Effector memory CD4-positive, alpha-beta T cell (primary cell): ENCODE results near the gene PSMG2.

ENCODE experiments used
- DNase-seq, 3 donors: peaks; one replicate each; pipeline ENCODE4 v3.0.0-alpha.2; 2020
- H3K27ac ChIP-seq: 2 replicates; pipeline ENCODE4 v1.7.0; 2013; ENCODE audit warnings: mild to moderate bottlenecking, low read length, moderate library complexity; ENCODE audit not compliant: insufficient read depth, poor library complexity, severe bottlenecking
- H3K27me3 ChIP-seq: replicated peaks from 2 replicates; pipeline ENCODE4 v1.7.0; 2013; ENCODE audit warnings: mild to moderate bottlenecking, low read length; ENCODE audit not compliant: insufficient read depth, control insufficient read depth, poor library complexity, severe bottlenecking
- H3K36me3 ChIP-seq: 2 replicates; pipeline ENCODE4 v1.7.0; 2013; ENCODE audit warnings: mild to moderate bottlenecking, low read length, moderate library complexity; ENCODE audit not compliant: control insufficient read depth, insufficient read depth
- H3K4me1 ChIP-seq: 2 replicates; pipeline ENCODE4 v1.7.0; 2013; ENCODE audit warnings: low read length, mild to moderate bottlenecking; ENCODE audit not compliant: control insufficient read depth, insufficient read depth, poor library complexity, severe bottlenecking
- H3K4me3 ChIP-seq: 2 replicates; pipeline ENCODE4 v1.7.0; 2013; ENCODE audit warnings: low read length, low read depth, mild to moderate bottlenecking; ENCODE audit not compliant: insufficient read depth, poor library complexity, severe bottlenecking
- H3K9me3 ChIP-seq: 2 replicates; pipeline ENCODE4 v1.7.0; 2013; ENCODE audit warnings: mild to moderate bottlenecking, low read length, moderate library complexity; ENCODE audit not compliant: control insufficient read depth
- total RNA-seq, 3 donors: gene quantifications; one replicate each; lab custom pipeline; 2026; lab: John Stamatoyannopoulos, UW

The PSMG2 gene
- 39.9 to 60.3 (median 54.4) reads per million in 3 donors for total RNA-seq

GRCh38 chr18:12702221-12703095 lies at the start of gene PSMG2, which contains the start of gene CEP76:
Gene PSMG2 (plus strand): TSS chr18:12703042. CDS start chr18:12703108, 66 bp downstream.
Gene CEP76 (minus strand): TSS chr18:12702723. CDS start chr18:12702548, 175 bp downstream.
- H3K4me1 ChIP-seq = peaks cover 25% of the 10 kb centered on the region
- H3K27ac ChIP-seq = peak within 1 kb of the TSS; percentile 96
- H3K27me3 ChIP-seq = no peaks in the 10 kb centered on the region
- no peaks in the 10 kb centered on the region for H3K9me3 ChIP-seq
- H3K4me3 ChIP-seq = peak within 1 kb of the TSS; percentile 99
- peaks cover 3% of the 10 kb centered on the region for H3K36me3 ChIP-seq
- DNase-seq = peak; percentile 64 to 79 (median 74)

GRCh38 chr18:12654971-12655370 lies 47.9 kb upstream of the PSMG2 start:
- H3K9me3 ChIP-seq = no peaks in the 10 kb centered on the region
- H3K4me1 ChIP-seq = no peaks in the 10 kb centered on the region
- H3K4me3 ChIP-seq = no peak overlapping the region
- H3K36me3 ChIP-seq = no peaks in the 10 kb centered on the region
- no peak overlapping the region for H3K27ac ChIP-seq
- DNase-seq = no peak
- H3K27me3 ChIP-seq = no peaks in the 10 kb centered on the region

DNA sequence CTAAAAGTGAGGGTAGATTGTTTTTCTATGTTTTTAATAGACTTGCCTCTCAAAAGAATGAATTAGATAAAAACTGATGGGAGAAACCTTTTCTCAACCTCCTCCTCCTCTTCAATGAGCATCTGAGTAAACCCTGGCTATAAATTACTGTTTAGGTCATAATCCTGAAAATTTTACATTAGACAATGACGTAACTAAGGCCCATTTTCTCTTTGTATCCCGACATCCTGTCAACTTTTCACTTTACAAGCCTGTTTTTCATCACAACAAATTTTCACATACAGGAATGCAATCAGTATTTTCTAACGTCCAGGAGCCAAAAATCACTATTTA lies 46.3 kb upstream of the PSMG2 start:
- no peaks in the 10 kb centered on the region for H3K36me3 ChIP-seq
- DNase-seq = no peak
- no peaks in the 10 kb centered on the region for H3K4me1 ChIP-seq
- H3K27me3 ChIP-seq = no peaks in the 10 kb centered on the region
- no peaks in the 10 kb centered on the region for H3K9me3 ChIP-seq
- peak overlapping the region; percentile 61 for H3K4me3 ChIP-seq
- H3K27ac ChIP-seq = no peak overlapping the region

- Histone ChIP-seq H3K4me3 (peak overlapping the region; percentile 61), H3K4me1 (no peaks in the 10 kb centered on the region), H3K36me3 (no peaks in the 10 kb centered on the region), H3K9me3 (no peaks in the 10 kb centered on the region), H3K27ac (no peak overlapping the region), H3K27me3 (no peaks in the 10 kb centered on the region)
- DNase-seq = no peak
Observed at GRCh38 chr18:12656938-12657683, 45.7 kb upstream of the PSMG2 start.

- no peaks in the 10 kb centered on the region for H3K36me3 ChIP-seq
- H3K4me1 ChIP-seq = no peaks in the 10 kb centered on the region
- H3K27ac ChIP-seq = peak within 1 kb of the TSS; percentile 32
- DNase-seq = peak; percentile 7 to 32 (median 19)
- H3K9me3 ChIP-seq = no peaks in the 10 kb centered on the region
- H3K27me3 ChIP-seq = no peaks in the 10 kb centered on the region
- H3K4me3 ChIP-seq = peak within 1 kb of the TSS; percentile 66
Observed at GRCh38 chr18:12657684-12658425, 45.0 kb upstream of the PSMG2 start, which contains the start of gene SPIRE1. Gene SPIRE1 (minus strand): TSS chr18:12658107. CDS start chr18:12657866, 241 bp downstream.

- Histone ChIP-seq H3K9me3 (no peaks in the 10 kb centered on the region), H3K27me3 (no peaks in the 10 kb centered on the region), H3K4me1 (no peaks in the 10 kb centered on the region), H3K4me3 (peak overlapping the region; percentile 66), H3K36me3 (no peaks in the 10 kb centered on the region), H3K27ac (peak overlapping the region; percentile 32)
- peak; percentile 4 to 15 (median 8) for DNase-seq
Observed at GRCh38 chr18:12658426-12659138, 44.3 kb upstream of the PSMG2 start.

GRCh38 chr18:12659904-12660605 lies 42.8 kb upstream of the PSMG2 start:
- H3K4me3 ChIP-seq = no peak overlapping the region
- no peaks in the 10 kb centered on the region for H3K27me3 ChIP-seq
- no peak overlapping the region for H3K27ac ChIP-seq
- no peaks in the 10 kb centered on the region for H3K36me3 ChIP-seq
- H3K4me1 ChIP-seq = no peaks in the 10 kb centered on the region
- peak in 1 of 3 donors; percentile 29 for DNase-seq
- no peaks in the 10 kb centered on the region for H3K9me3 ChIP-seq

DNA sequence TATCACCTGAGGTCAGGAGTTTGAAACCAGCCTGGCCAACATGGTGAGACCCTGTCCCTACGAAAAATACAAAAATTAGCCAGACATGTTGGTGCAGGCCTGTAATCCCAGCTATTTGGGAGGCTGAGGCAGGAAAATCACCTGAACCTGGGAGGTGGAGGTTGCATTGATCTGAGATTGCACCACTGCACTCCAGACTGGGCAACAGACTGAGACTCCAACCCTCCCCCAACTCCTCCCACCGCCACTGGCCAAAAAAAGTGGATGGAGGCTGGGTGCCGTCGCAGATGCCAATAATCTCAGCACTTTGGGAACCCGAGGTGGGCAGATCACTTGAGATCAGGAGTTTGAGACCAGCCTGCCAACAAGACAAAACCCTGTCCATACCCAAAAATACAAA lies 34.8 kb upstream of the PSMG2 start:
- Histone ChIP-seq H3K9me3 (no peaks in the 10 kb centered on the region), H3K4me1 (no peaks in the 10 kb centered on the region), H3K27ac (no peak overlapping the region), H3K27me3 (no peaks in the 10 kb centered on the region), H3K4me3 (no peak overlapping the region), H3K36me3 (no peaks in the 10 kb centered on the region)
- no peak for DNase-seq
